Loucy (cell line): ENCODE data around the gene EDARADD.

ENCODE experiments used
- H2AFZ ChIP-seq: fragments of 200-600 bp; sonication (generic); 2 replicates; pipeline ENCODE4 v1.6.0; 2016; ENCODE audit warnings: antibody characterized with exemption, mild to moderate bottlenecking, low read length, moderate library complexity
- H3F3A ChIP-seq: fragments of 200-600 bp; 2 replicates; pipeline ENCODE4 v1.6.0; 2016; ENCODE audit warnings: antibody characterized with exemption, low read depth, mild to moderate bottlenecking
- H3K27me3 ChIP-seq: fragments of 200-600 bp; sonication (generic); 2 replicates; pipeline ENCODE4 v1.6.1; 2014; ENCODE audit warnings: low read length, mild to moderate bottlenecking; ENCODE audit not compliant: insufficient read depth, poor library complexity, severe bottlenecking
- H3K36me3 ChIP-seq: fragments of 200-600 bp; sonication (generic); 2 replicates; pipeline ENCODE4 v1.6.1; 2016; ENCODE audit warnings: low read length; ENCODE audit not compliant: insufficient read depth
- H3K4me1 ChIP-seq: fragments of 200-600 bp; sonication (generic); 2 replicates; pipeline ENCODE4 v1.5.1; 2014; ENCODE audit warnings: low read length, mild to moderate bottlenecking; ENCODE audit not compliant: insufficient read depth, poor library complexity, severe bottlenecking
- H3K4me2 ChIP-seq: fragments of 200-600 bp; sonication (generic); 2 replicates; pipeline ENCODE4 v1.6.0; 2014; ENCODE audit warnings: antibody characterized with exemption, low read length, low read depth, mild to moderate bottlenecking; ENCODE audit not compliant: poor library complexity, severe bottlenecking
- H3K4me3 ChIP-seq: fragments of 200-600 bp; sonication (generic); 2 replicates; pipeline ENCODE4 v1.5.1; 2014; ENCODE audit warnings: low read length, mild to moderate bottlenecking, mixed read lengths; ENCODE audit not compliant: poor library complexity, severe bottlenecking
- H3K79me2 ChIP-seq: fragments of 200-600 bp; sonication (generic); 2 replicates; pipeline ENCODE4 v1.6.1; 2014; ENCODE audit warnings: low read length; ENCODE audit not compliant: insufficient read depth
- H3K9ac ChIP-seq: fragments of 200-600 bp; sonication (generic); 2 replicates; pipeline ENCODE4 v1.6.0; 2014; ENCODE audit warnings: mild to moderate bottlenecking, low read depth, low read length, moderate library complexity; ENCODE audit not compliant: poor library complexity, severe bottlenecking
- H3K9me2 ChIP-seq: fragments of 200-600 bp; sonication (generic); replicated peaks from 2 replicates; pipeline ENCODE4 v1.6.1; 2016; ENCODE audit warnings: low read depth, low read length, mixed read lengths
- H3K9me3 ChIP-seq: fragments of 200-600 bp; sonication (generic); 2 replicates; pipeline ENCODE4 v1.6.1; 2014; ENCODE audit warnings: mild to moderate bottlenecking, antibody characterized with exemption, low read length, low read depth; ENCODE audit not compliant: insufficient read depth
- H4K20me1 ChIP-seq: fragments of 200-600 bp; sonication (generic); 2 replicates; pipeline ENCODE4 v1.6.0; 2014; ENCODE audit warnings: antibody characterized with exemption, low read length, mild to moderate bottlenecking; ENCODE audit not compliant: insufficient read depth, poor library complexity, severe bottlenecking
- CTCF ChIP-seq: fragments of 200-600 bp; sonication (generic); conservative IDR thresholded peaks from 2 replicates; pipeline ENCODE4 v1.5.1; 2014; ENCODE audit warnings: mild to moderate bottlenecking, antibody characterized with exemption, low read length
- EZH2phosphoT487 ChIP-seq: fragments of 200-600 bp; IDR thresholded peaks from 2 replicates; pipeline ENCODE4 v1.6.1; 2018; ENCODE audit warnings: antibody characterized with exemption, mild to moderate bottlenecking, moderate library complexity, borderline replicate concordance

The EDARADD gene

GRCh38 chr1:236518322-236518721, 124.2 kb downstream of the EDARADD start:
- no peaks in the 10 kb centered on the region for H3K79me2 ChIP-seq
- no peaks in the 10 kb centered on the region for H3K4me1 ChIP-seq
- no peak overlapping the region for H2AFZ ChIP-seq
- no peaks in the 10 kb centered on the region for H4K20me1 ChIP-seq
- TF ChIP-seq EZH2phosphoT487 = no peak
- no peak for TF ChIP-seq CTCF
- H3K27me3 ChIP-seq = no peaks in the 10 kb centered on the region
- no peaks in the 10 kb centered on the region for H3K9me3 ChIP-seq
- H3K36me3 ChIP-seq = no peaks in the 10 kb centered on the region
- no peak overlapping the region for H3K4me2 ChIP-seq
- H3F3A ChIP-seq = no peaks in the 10 kb centered on the region
- no peaks in the 10 kb centered on the region for H3K9me2 ChIP-seq
- no peak overlapping the region for H3K4me3 ChIP-seq
- H3K9ac ChIP-seq = no peak overlapping the region

- H3K4me3 ChIP-seq = no peak overlapping the region
- peaks cover 13% of the 10 kb centered on the region; the same call in 1 of the 2 replicates for H3K79me2 ChIP-seq
- H3K36me3 ChIP-seq = no peaks in the 10 kb centered on the region
- H4K20me1 ChIP-seq = no peaks in the 10 kb centered on the region
- no peaks in the 10 kb centered on the region for H3K27me3 ChIP-seq
- no peak overlapping the region for H3K4me2 ChIP-seq
- H3K4me1 ChIP-seq = peaks cover 10% of the 10 kb centered on the region
- no peaks in the 10 kb centered on the region for H3K9me3 ChIP-seq
- TF ChIP-seq CTCF (no peak), EZH2phosphoT487 (no peak)
- H3F3A ChIP-seq = no peaks in the 10 kb centered on the region
- no peak overlapping the region for H2AFZ ChIP-seq
- H3K9ac ChIP-seq = no peak overlapping the region
- no peaks in the 10 kb centered on the region for H3K9me2 ChIP-seq
These were observed 126.4 kb downstream of the EDARADD start for GRCh38 chr1:236520445-236521005.

- peaks cover 10% of the 10 kb centered on the region for H3K4me1 ChIP-seq
- no peaks in the 10 kb centered on the region for H3K27me3 ChIP-seq
- no peaks in the 10 kb centered on the region for H3F3A ChIP-seq
- no peak for TF ChIP-seq CTCF
- TF ChIP-seq EZH2phosphoT487 = no peak
- H3K4me2 ChIP-seq = peak overlapping the region; percentile 82
- peak overlapping the region; percentile 98 for H2AFZ ChIP-seq
- H3K79me2 ChIP-seq = peaks cover 17% of the 10 kb centered on the region; the same call in 1 of the 2 replicates
- H3K4me3 ChIP-seq = peak overlapping the region; percentile 92
- H3K9me2 ChIP-seq = no peaks in the 10 kb centered on the region
- H3K36me3 ChIP-seq = peaks cover 6% of the 10 kb centered on the region; the same call in 1 of the 2 replicates
- no peaks in the 10 kb centered on the region for H3K9me3 ChIP-seq
- no peaks in the 10 kb centered on the region for H4K20me1 ChIP-seq
- peak overlapping the region; percentile 79 for H3K9ac ChIP-seq
These were observed 129.0 kb downstream of the EDARADD start for GRCh38 chr1:236522937-236523703.
